Ramos (cell line): ENCODE measurements around the gene ADGRB3.
"Not testable (repeated sequence)": the region's sequence is repeated elsewhere in the genome, so short reads cannot be mapped to it uniquely, and the experiment has no call there.

ENCODE experiments used
- in situ Hi-C: fragments of 300-500 bp; cut with MboI; formaldehyde crosslinking; loops from one replicate; pipeline ENCODE4 v1.14.3; 2022; ENCODE audit warnings: low sequenced_read_pairs; ENCODE audit not compliant: unreplicated experiment

ADGRB3 gene

GRCh38 chr6:69084746-69085335 lies 449.8 kb downstream of the ADGRB3 start:
- in situ Hi-C loops = no loop called here

GRCh38 chr6:69086689-69087088 lies 451.6 kb downstream of the ADGRB3 start:
- in situ Hi-C loops = no loop called here

GRCh38 chr6:69089539-69089938 lies 454.5 kb downstream of the ADGRB3 start:
- in situ Hi-C loops = no loop called here

GRCh38 chr6:69090132-69090531 lies 455.1 kb downstream of the ADGRB3 start:
- in situ Hi-C loops = no loop called here

DNA sequence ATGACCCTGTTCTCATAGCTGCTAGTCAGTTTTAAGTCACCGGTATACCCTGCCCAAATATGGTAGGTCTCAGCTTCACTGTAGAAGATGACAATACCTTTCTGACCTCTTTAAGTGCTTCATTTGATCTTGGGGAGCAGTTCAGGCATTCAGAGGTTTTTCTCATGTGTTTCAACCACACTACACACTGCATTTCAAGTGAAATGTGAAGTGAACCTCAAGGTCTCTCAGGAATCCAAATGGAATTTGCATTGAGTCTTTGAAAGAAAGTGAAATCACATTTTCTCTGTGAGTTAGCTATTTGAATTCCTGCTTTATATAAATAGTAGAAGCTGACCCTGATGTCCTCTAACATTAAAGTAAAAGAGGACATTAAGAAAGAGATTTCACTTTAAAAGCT lies 461.6 kb downstream of the ADGRB3 start:
- in situ Hi-C loops = no loop called here

DNA sequence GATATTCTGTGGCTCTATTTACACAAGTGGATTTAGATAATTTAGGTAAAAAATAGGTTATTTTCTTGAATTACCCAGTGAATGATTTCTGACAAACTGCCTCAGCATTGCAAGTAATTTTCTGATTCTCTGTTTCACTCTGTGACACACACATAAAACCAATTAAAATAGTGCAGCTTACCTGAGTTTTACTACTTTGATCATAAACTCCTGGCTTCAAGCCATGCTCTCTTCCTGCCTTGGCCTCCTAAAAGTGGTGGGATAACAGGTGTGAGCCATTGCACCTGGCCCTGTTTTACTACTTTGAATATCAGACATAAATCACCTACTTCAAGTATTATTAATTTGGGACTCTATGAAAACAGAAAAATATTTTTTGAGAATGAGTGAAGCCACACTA lies 462.9 kb downstream of the ADGRB3 start:
- in situ Hi-C loops = no loop called here

DNA sequence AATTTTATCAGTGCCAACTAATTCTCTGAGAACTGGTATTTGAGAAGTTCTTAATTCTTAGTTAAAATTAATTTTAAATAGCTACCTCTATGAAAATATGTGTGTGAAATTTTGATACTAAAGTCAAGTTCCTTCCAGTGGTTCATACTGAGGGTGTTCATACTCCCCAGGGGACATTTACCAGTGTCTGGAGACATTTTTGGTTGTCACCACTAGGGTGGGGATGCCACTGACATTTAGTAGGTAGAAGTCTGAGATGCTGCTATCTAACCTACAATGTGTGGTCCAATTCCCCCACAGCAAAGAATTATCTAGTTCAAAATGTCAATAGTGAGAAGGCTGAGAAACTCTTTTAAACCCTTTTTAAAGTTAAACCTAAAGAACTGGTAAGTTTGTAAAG lies 463.8 kb downstream of the ADGRB3 start:
- in situ Hi-C loops = no loop called here

DNA sequence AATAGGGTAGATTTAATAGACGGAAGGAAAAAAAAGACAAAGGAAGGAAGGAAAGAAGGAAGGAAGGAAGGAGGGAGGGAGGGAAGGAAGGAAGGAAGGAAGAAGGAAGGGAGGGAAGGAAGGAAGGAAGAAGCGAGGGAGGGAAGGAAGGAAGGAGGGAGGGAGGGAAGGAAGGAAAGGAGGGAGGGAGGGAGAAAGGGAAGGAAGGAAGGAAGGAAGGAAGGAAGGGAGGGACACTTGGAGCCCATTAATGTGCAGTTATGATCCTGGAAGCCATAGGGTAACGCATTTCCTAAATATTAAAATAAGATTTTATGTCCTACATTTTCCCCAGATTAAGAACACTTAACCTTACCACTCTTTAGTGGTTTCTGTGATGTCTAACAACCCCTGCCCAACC lies 465.7 kb downstream of the ADGRB3 start:
- in situ Hi-C loops = no loop called here

DNA sequence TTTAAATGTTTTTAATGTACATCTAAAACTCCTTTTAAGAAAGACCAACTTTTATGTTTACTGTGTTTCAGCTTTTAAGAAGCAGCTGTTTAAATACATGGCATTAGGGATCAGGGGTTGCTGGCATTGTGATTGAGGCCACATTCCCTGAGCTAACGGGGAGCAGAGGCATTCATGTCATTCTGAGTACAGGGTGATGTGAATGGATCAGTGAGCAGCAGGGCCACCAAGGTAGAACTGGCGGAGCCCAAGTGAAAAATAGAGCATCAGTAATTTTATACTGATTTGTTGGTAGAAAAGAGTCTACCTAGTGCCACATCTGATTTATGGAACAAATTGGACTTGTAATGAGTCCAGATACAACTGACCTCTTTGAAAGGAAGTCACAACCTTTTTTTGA lies 467.3 kb downstream of the ADGRB3 start:
- in situ Hi-C loops = no loop called here

GRCh38 chr6:69105288-69105687 lies 470.2 kb downstream of the ADGRB3 start:
- in situ Hi-C loops = no loop called here

GRCh38 chr6:69106511-69106910 lies 471.4 kb downstream of the ADGRB3 start:
- in situ Hi-C loops = no loop called here

- in situ Hi-C loops = no loop called here
These were observed 476.2 kb downstream of the ADGRB3 start for GRCh38 chr6:69111301-69111700.

DNA sequence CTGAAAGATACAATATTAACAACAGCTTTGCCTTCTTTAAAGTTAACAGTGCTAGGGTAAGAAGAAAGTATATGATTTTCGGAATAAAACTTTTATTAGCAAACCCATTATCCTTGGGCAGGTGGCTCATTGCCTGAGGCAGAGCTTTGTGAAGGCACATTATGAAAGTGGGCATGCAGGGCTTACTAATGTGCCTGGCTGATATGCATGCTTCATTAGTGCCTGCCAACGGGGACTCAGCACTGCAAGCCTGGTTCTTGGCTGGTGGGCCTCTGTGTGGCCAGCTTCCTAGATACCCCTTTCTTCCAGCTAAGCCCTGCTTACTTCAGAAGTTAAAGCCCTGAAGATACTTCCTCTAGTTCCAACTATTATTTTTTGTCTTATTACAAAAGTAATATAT lies 481.6 kb downstream of the ADGRB3 start:
- in situ Hi-C loops = no loop called here

DNA sequence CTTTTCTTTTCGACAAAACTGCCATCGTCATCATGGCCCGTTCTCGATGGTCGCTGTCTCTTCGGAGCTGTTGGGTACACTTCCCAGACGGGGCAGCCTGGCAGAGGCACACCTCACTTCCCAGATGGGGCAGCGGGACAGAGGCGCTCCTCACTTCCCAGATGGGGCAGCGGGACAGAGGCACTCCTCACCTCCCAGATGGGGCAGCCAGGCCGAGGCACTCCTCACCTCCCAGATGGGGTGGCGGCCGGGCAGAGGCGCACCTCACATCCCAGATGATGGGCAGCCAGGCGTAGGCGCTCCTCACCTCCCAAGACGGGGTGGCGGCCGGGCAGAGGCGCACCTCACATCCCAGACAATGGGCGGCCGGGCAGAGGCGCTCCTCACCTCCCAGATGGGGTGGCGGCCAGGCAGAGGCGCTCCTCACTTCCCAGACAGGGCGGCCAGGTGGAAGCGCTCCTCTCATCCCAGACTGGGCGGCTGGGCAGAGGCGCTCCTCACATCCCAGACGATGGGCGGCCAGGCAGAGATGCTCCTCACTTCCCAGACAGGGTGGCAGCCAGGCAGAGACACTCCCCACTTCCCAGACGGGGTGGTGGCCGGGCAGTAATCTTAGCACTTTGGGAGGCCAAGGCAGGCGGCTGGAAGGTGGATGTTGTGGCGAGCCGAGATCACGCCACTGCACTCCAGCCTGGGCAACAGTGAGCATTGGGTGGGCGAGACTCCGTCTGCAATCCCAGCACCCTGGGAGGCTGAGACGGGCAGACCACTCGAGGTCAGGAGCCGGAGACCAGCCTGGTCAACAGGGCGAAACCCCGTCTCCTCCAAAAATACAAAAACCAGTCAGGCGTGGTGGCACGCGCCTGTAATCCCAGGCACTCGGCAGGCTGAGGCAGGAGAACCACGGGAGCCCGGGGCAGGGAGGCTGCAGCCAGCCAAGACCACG lies 486.7 kb downstream of the ADGRB3 start:
- in situ Hi-C loops = not testable (repeated sequence)

DNA sequence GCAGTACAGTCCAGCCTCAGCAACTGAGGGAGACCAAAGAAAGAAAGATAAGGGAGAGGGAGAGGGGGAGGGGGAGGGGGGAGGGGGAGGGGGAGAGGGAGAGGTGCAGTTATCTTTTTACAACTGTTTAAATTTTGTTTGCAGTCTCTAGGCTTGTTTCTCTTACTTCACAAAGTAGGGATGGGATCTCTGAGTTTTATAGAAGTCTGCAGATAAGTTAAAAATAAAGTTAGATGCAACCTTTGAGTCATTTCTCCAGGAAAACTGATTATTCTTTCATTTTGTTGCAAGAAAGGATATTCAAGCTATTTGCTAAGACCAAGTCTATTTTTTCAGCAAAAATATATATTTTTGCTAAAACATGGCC lies 487.3 kb downstream of the ADGRB3 start:
- in situ Hi-C loops = no loop called here

DNA sequence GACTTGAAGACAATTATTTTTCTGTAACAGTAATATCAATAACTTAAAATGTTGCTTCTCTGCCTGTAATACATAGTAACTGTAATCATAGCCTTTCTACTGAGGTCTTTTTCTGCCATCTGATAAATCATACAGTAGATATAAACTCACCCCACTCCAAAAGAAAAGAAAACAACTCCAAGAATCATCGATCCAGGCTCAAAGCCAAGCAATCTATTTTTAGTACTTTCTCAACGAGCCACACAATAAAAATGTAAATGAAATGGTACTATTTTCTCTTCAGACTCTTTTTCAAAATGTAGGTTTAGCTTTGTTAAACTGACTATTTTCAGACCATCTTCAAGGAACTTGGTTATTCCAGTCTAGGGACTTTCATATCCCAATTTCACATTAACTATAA lies 493.3 kb downstream of the ADGRB3 start:
- in situ Hi-C loops = no loop called here

- in situ Hi-C loops = no loop called here
These were observed 494.0 kb downstream of the ADGRB3 start for GRCh38 chr6:69129046-69129445.

DNA sequence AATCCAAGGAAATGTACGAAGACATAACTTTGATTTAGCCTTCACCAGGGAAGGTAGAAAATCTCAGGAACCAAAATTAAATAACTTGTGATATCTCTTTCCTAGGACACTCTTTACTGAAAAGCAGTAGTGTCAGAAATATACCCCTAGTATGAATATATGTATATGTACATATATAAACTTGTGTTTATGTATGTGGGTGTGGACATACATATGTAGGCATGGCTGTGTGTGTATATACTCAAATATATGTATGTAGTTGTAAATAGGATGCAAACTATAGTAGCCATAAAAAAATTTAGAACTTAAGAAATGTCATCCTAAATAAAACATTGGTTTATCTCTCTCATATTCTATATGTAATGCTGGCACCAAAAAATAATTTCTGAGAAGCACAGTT lies 500.8 kb downstream of the ADGRB3 start:
- in situ Hi-C loops = no loop called here

- in situ Hi-C loops = no loop called here
These were observed 503.1 kb downstream of the ADGRB3 start for GRCh38 chr6:69138148-69138547.

- in situ Hi-C loops = no loop called here
These were observed 503.9 kb downstream of the ADGRB3 start for GRCh38 chr6:69138893-69139494.

- in situ Hi-C loops = no loop called here
These were observed 510.0 kb downstream of the ADGRB3 start for GRCh38 chr6:69145062-69145461.
